OCI-LY7 (cell line): ENCODE measurements around the gene LMTK3. TPM values are rescaled to one million over a fixed set of nuclear protein-coding genes. Genes with fewer than 3 reads are reported as not detected.

Experiments used
- BruUV-seq: library from RNA; stranded (reverse); fragments of 400-500 nt; replicated peaks from 2 replicates; lab custom pipeline; 2021; lab: Mats Ljungman, UMichigan
- CTCF ChIA-PET: fragments of 300-600 bp; sonication (Branson Sonifier 250); formaldehyde crosslinking; loops from one replicate; lab custom pipeline; 2022; ENCODE audit warnings: antibody characterized with exemption; ENCODE audit not compliant: unreplicated experiment; lab: Charles Lee
- POLR2A ChIA-PET: fragments of 300-600 bp; sonication (Branson Sonifier 250); formaldehyde crosslinking; loops from one replicate; lab custom pipeline; 2022; ENCODE audit warnings: antibody characterized with exemption; lab: Charles Lee
- DNase-seq: peaks from one replicate; pipeline ENCODE4 v3.0.0-alpha.2; 2015; ENCODE audit warnings: low spot score
- H2AFZ ChIP-seq: fragments of 200-600 bp; sonication (generic), shearing (Covaris generic); 2 replicates; pipeline ENCODE4 v1.6.1; 2014; ENCODE audit warnings: mild to moderate bottlenecking, antibody characterized with exemption, low read length, moderate library complexity
- H3K27ac ChIP-seq: fragments of 200-600 bp; sonication (generic); 2 replicates; pipeline ENCODE4 v1.5.1; 2014; ENCODE audit warnings: mixed run types, low read depth, mild to moderate bottlenecking, moderate library complexity, low read length, inconsistent platforms; ENCODE audit not compliant: poor library complexity, severe bottlenecking
- H3K36me3 ChIP-seq: fragments of 200-600 bp; sonication (generic); 2 replicates; pipeline ENCODE4 v1.6.1; 2014; ENCODE audit warnings: mild to moderate bottlenecking, antibody characterized with exemption, low read length, moderate library complexity, mixed read lengths; ENCODE audit not compliant: insufficient read depth
- H3K4me1 ChIP-seq: fragments of 200-600 bp; sonication (generic); 2 replicates; pipeline ENCODE4 v1.5.1; 2014; ENCODE audit warnings: mild to moderate bottlenecking, low read length; ENCODE audit not compliant: insufficient read depth, poor library complexity, severe bottlenecking
- H3K4me2 ChIP-seq: fragments of 200-600 bp; sonication (generic); 2 replicates; pipeline ENCODE4 v1.6.1; 2014; ENCODE audit warnings: mild to moderate bottlenecking, low read length
- H3K4me3 ChIP-seq: fragments of 200-600 bp; sonication (generic); 2 replicates; pipeline ENCODE4 v1.5.1; 2014; ENCODE audit warnings: mild to moderate bottlenecking, low read depth, low read length; ENCODE audit not compliant: poor library complexity, severe bottlenecking
- H3K79me2 ChIP-seq: fragments of 200-600 bp; sonication (generic); 2 replicates; pipeline ENCODE4 v1.6.1; 2016; ENCODE audit warnings: low read depth, mild to moderate bottlenecking, low read length, moderate library complexity, mixed read lengths; ENCODE audit not compliant: insufficient read depth
- H3K9me2 ChIP-seq: fragments of 200-600 bp; sonication (generic); 2 replicates; pipeline ENCODE4 v1.6.1; 2016; ENCODE audit warnings: mild to moderate bottlenecking, low read length, mixed read lengths; ENCODE audit not compliant: insufficient read depth
- H3K9me3 ChIP-seq: fragments of 200-600 bp; sonication (generic); 2 replicates; pipeline ENCODE4 v1.6.1; 2014; ENCODE audit warnings: mild to moderate bottlenecking, mixed run types, low read length, mixed read lengths
- H4K20me1 ChIP-seq: fragments of 200-600 bp; sonication (generic); 2 replicates; pipeline ENCODE4 v1.6.1; 2014; ENCODE audit warnings: mild to moderate bottlenecking, antibody characterized with exemption, low read length, moderate library complexity, mixed read lengths; ENCODE audit not compliant: insufficient read depth
- EZH2phosphoT487 ChIP-seq: fragments of 200-600 bp; sonication (generic); IDR thresholded peaks from 2 replicates; pipeline ENCODE4 v1.6.1; 2018; ENCODE audit warnings: low read depth, borderline replicate concordance, mild to moderate bottlenecking, mixed run types, antibody characterized with exemption, low read length, moderate library complexity, mixed read lengths
- intact Hi-C: fragments of 100-400 bp; cut with micrococcal nuclease; formaldehyde crosslinking; loops from one replicate; pipeline ENCODE4 v1.10.0; 2022; ENCODE audit not compliant: unreplicated experiment
- total RNA-seq, 2 experiments: library from RNA; depleted of rRNA in 1 of 2; stranded (reverse); fragments of >200 nt in 1 of 2; shearing (Covaris generic) in 1 of 2; gene quantifications; 2 replicates each; pipeline ENCODE4 v1.2.3, GENCODE V29; 2014 to 2022
- TF ChIP-seq, protein P1 (sequence below): fragments of 200-600 bp; sonication (generic); conservative IDR thresholded peaks from 2 replicates; pipeline ENCODE4 v1.5.1; 2014; ENCODE audit warnings: mild to moderate bottlenecking, antibody characterized with exemption, low read length, moderate library complexity, mixed read lengths

The LMTK3 gene
- total RNA-seq, 2 experiments from 2014 or later: 1.3 to 9.7 TPM

DNA sequence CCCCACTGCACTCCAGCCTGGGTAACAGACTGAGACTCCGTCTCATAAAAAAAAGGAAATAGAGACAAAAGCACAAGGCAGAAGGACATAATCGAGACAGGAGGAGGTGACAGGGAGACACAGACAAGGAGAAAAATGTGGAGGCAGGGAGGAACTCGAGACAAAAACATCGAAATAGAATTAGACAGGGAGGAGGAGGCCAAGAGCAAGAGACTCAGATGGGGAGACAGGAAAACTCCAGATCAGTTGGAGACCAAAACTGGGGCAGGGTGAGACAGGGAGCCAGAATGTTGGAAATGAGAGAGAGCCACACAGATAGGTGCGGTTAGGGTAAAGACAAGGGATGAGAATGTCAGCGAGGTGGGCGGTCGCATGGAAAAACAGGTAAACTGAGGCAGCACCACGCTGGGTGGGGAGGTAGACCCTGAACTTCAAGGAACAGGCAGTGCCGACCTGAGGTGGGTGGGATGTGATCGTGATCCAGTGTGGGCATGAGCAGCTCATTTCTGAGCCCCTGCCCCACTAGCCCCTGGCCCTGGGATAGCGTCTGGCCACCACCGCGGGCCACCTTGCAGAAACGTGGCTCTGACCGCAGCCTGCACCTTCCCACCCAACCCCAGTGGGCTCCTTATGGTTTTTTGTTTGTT lies 27.3 kb downstream of the LMTK3 start:
- Histone ChIP-seq H2AFZ (no peak overlapping the region), H3K9me2 (no peaks in the 10 kb centered on the region), H3K4me1 (no peaks in the 10 kb centered on the region), H4K20me1 (no peaks in the 10 kb centered on the region), H3K4me2 (no peak overlapping the region), H3K27ac (no peak overlapping the region), H3K4me3 (no peak overlapping the region), H3K36me3 (peaks cover 20% of the 10 kb centered on the region), H3K9me3 (no peaks in the 10 kb centered on the region), H3K79me2 (no peaks in the 10 kb centered on the region)
- no TSS peak for BruUV-seq
- TF ChIP-seq EZH2phosphoT487: no peak
- TF ChIP-seq, protein P1, sequence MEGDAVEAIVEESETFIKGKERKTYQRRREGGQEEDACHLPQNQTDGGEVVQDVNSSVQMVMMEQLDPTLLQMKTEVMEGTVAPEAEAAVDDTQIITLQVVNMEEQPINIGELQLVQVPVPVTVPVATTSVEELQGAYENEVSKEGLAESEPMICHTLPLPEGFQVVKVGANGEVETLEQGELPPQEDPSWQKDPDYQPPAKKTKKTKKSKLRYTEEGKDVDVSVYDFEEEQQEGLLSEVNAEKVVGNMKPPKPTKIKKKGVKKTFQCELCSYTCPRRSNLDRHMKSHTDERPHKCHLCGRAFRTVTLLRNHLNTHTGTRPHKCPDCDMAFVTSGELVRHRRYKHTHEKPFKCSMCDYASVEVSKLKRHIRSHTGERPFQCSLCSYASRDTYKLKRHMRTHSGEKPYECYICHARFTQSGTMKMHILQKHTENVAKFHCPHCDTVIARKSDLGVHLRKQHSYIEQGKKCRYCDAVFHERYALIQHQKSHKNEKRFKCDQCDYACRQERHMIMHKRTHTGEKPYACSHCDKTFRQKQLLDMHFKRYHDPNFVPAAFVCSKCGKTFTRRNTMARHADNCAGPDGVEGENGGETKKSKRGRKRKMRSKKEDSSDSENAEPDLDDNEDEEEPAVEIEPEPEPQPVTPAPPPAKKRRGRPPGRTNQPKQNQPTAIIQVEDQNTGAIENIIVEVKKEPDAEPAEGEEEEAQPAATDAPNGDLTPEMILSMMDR: no peak
- ChIA-PET POLR2A (no interaction called here), CTCF (no interaction called here)
- DNase-seq: no peak
- intact Hi-C loops: no loop called here

DNA sequence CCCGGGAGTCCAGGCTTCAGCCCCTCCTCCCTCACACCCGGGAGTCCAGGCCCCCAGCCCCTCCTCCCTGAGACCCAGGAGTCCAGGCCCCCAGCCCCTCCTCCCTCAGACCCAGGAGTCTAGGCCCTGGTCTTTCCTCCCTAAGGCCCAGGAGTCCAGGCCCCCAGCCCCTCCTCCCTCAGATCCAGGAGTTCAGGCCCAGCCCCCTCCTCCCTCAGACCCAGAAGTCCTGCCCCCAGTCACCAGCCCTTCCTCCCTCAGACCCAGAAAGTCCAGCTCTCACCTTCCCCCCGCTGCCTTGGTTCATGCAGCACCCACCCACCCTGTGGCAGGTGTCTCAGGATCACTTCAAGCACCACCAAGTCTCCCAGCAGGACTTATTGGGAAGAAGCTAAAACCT lies 28.3 kb downstream of the LMTK3 start:
- intact Hi-C loops: no loop called here
- POLR2A ChIA-PET: no interaction called here
- no TSS peak for BruUV-seq

More for the DNA sequence above, 28.3 kb downstream of the LMTK3 start:
- no peaks in the 10 kb centered on the region for H3K9me3 ChIP-seq
- H3K36me3 ChIP-seq: peaks cover 27% of the 10 kb centered on the region
- H3K27ac ChIP-seq: no peak overlapping the region
- no peaks in the 10 kb centered on the region for H3K4me1 ChIP-seq
- H2AFZ ChIP-seq: no peak overlapping the region
- H3K4me2 ChIP-seq: no peak overlapping the region
- CTCF ChIA-PET: no interaction called here
- DNase-seq: no peak
- H3K9me2 ChIP-seq: no peaks in the 10 kb centered on the region
- H3K79me2 ChIP-seq: no peaks in the 10 kb centered on the region
- H3K4me3 ChIP-seq: no peak overlapping the region
- no peaks in the 10 kb centered on the region for H4K20me1 ChIP-seq
- TF ChIP-seq EZH2phosphoT487: no peak
- TF ChIP-seq, protein P1: no peak
